Breast epithelium (tissue), 4 donors: Measurements from ENCODE around the gene KCNJ9. TPM values are rescaled to one million over a fixed set of nuclear protein-coding genes. Genes with fewer than 3 reads are reported as not detected.

ENCODE experiments used
- DNase-seq, 2 donors: peaks; one replicate each; pipeline ENCODE4 v3.0.0-alpha.2; 2019; ENCODE audit warnings: low spot score in 2 of 2
- H3K27ac ChIP-seq, 2 donors: fragments of 200-600 bp; sonication (generic) in 1 of 2; one replicate each; pipeline ENCODE4 v1.5.1; 2016 to 2019; ENCODE audit warnings: mild to moderate bottlenecking in 1 of 2
- H3K27me3 ChIP-seq, 2 donors: fragments of 200-600 bp; sonication (generic) in 1 of 2; one replicate each; pipeline versions ENCODE4 v1.5.1 to v1.6.0; 2017 to 2019; ENCODE audit warnings: control low read depth in 1 of 2, mild to moderate bottlenecking in 1 of 2
- H3K36me3 ChIP-seq: fragments of 200-600 bp; one replicate; pipeline ENCODE4 v1.5.1; 2019
- H3K4me1 ChIP-seq, 2 donors: fragments of 200-600 bp; sonication (generic); one replicate each; pipeline ENCODE4 v1.5.1; 2016 to 2019; ENCODE audit warnings: control low read depth in 1 of 2
- H3K4me3 ChIP-seq, 3 donors: fragments of 200-600 bp; sonication (generic); 1 replicate in 2 of 3; 2 replicates in 1 of 3; pipeline ENCODE4 v1.5.1; 2016 to 2019; ENCODE audit warnings: mild to moderate bottlenecking in 3 of 3, moderate library complexity in 2 of 3
- H3K9me3 ChIP-seq, 2 donors: fragments of 200-600 bp; sonication (generic) in 1 of 2; one replicate each; pipeline ENCODE4 v1.5.1; 2016 to 2019; ENCODE audit warnings: control low read depth in 1 of 2
- CTCF ChIP-seq, 3 donors: fragments of 450-650 bp; IDR thresholded peaks; one replicate each; pipeline ENCODE4 v1.5.1; 2016 to 2017; ENCODE audit warnings: antibody characterized with exemption in 3 of 3, mild to moderate bottlenecking in 3 of 3, moderate library complexity in 3 of 3
- POLR2A ChIP-seq: fragments of 450-650 bp; IDR thresholded peaks from one replicate; pipeline ENCODE4 v1.6.1; 2016; ENCODE audit warnings: antibody characterized with exemption, mild to moderate bottlenecking, moderate library complexity
- POLR2AphosphoS5 ChIP-seq, 3 donors: sonication (generic); formaldehyde crosslinking; IDR thresholded peaks; one replicate each; pipeline ENCODE4 v1.6.1; 2017; ENCODE audit warnings: antibody characterized with exemption in 3 of 3
- intact Hi-C: fragments of 100-400 bp; cut with DNase I; formaldehyde crosslinking; loops from one replicate; pipeline ENCODE4 v1.15.1; 2023; ENCODE audit warnings: low total_unique reads
- total RNA-seq, 3 donors: library from RNA; depleted of rRNA; stranded (reverse); fragments of >200 nt; gene quantifications; one replicate each; pipeline ENCODE4 v1.1.0, GENCODE V29; 2016

Gene KCNJ9
- total RNA-seq, 3 donors from 2014 or later: not detected

GRCh38 chr1:160087118-160087662 lies 5.9 kb downstream of the KCNJ9 start:
- peaks cover 0 to 2% of the 10 kb centered on the region in 2 donors for H3K4me1 ChIP-seq
- H3K4me3 ChIP-seq: no peak overlapping the region
- no peaks in the 10 kb centered on the region for H3K36me3 ChIP-seq
- H3K27ac ChIP-seq: no peak overlapping the region
- peaks cover 0 to 4% of the 10 kb centered on the region in 2 donors for H3K27me3 ChIP-seq
- H3K9me3 ChIP-seq: no peaks in the 10 kb centered on the region
- TF ChIP-seq CTCF (IDR thresholded peaks at IDR 0.05) (no peak), POLR2A (no peak), POLR2AphosphoS5 (IDR thresholded peaks at IDR 0.05) (no peak)
- intact Hi-C loops: no loop called here
- DNase-seq: no peak

- Histone ChIP-seq H3K9me3 (no peaks in the 10 kb centered on the region), H3K4me1 (peaks cover 0 to 8% of the 10 kb centered on the region in 2 donors), H3K27ac (no peak overlapping the region), H3K36me3 (no peaks in the 10 kb centered on the region), H3K27me3 (no peaks in the 10 kb centered on the region), H3K4me3 (no peak overlapping the region)
- intact Hi-C loops: loop anchor here (5.0 kb wide), 1 partner anchor 1143 kb away; no protein-coding TSS in a partner anchor
- TF ChIP-seq CTCF (IDR thresholded peaks at IDR 0.05) (no peak), POLR2A (no peak), POLR2AphosphoS5 (IDR thresholded peaks at IDR 0.05) (no peak)
- no peak for DNase-seq
Measured at GRCh38 chr1:160089883-160090282, 8.5 kb downstream of the KCNJ9 start.

GRCh38 chr1:160090760-160091159 lies 9.4 kb downstream of the KCNJ9 start:
- intact Hi-C loops: loop anchor here (5.0 kb wide), 1 partner anchor 1143 kb away; no protein-coding TSS in a partner anchor

GRCh38 chr1:160091666-160092223 lies 10.4 kb downstream of the KCNJ9 start:
- H3K4me1 ChIP-seq: peaks cover 2 to 12% of the 10 kb centered on the region in 2 donors
- intact Hi-C loops: loop anchor here (5.0 kb wide), 1 partner anchor 1144 kb away; no protein-coding TSS in a partner anchor
- H3K27ac ChIP-seq: no peak overlapping the region
- no peaks in the 10 kb centered on the region for H3K36me3 ChIP-seq
- H3K27me3 ChIP-seq: no peaks in the 10 kb centered on the region
- DNase-seq: no peak
- H3K4me3 ChIP-seq: no peak overlapping the region
- TF ChIP-seq POLR2A (no peak), CTCF (IDR thresholded peaks at IDR 0.05) (no peak), POLR2AphosphoS5 (IDR thresholded peaks at IDR 0.05) (no peak)
- no peaks in the 10 kb centered on the region for H3K9me3 ChIP-seq

More at GRCh38 chr1:160090760-160091159, 9.4 kb downstream of the KCNJ9 start:
- TF ChIP-seq CTCF (IDR thresholded peaks at IDR 0.05): no peak
- TF ChIP-seq POLR2A: no peak
- no peak for TF ChIP-seq POLR2AphosphoS5 (IDR thresholded peaks at IDR 0.05)
- Histone ChIP-seq H3K36me3 (no peaks in the 10 kb centered on the region), H3K4me1 (peaks cover 0 to 8% of the 10 kb centered on the region in 2 donors), H3K27me3 (no peaks in the 10 kb centered on the region), H3K27ac (no peak overlapping the region), H3K4me3 (no peak overlapping the region), H3K9me3 (no peaks in the 10 kb centered on the region)
- DNase-seq: no peak

GRCh38 chr1:160092366-160093068 lies 11.2 kb downstream of the KCNJ9 start:
- intact Hi-C loops: loop anchor here (5.0 kb wide), 1 partner anchor 1145 kb away; no protein-coding TSS in a partner anchor
- Histone ChIP-seq H3K9me3 (no peaks in the 10 kb centered on the region), H3K27ac (no peak overlapping the region), H3K4me1 (peaks cover 10 to 20% of the 10 kb centered on the region in 2 donors), H3K4me3 (no peak overlapping the region), H3K27me3 (no peaks in the 10 kb centered on the region), H3K36me3 (no peaks in the 10 kb centered on the region)
- DNase-seq: no peak
- TF ChIP-seq POLR2A (no peak), CTCF (IDR thresholded peaks at IDR 0.05) (no peak), POLR2AphosphoS5 (IDR thresholded peaks at IDR 0.05) (no peak)
